HG02678 (cell line): Measurements from ENCODE around the gene RCCD1.
"Not testable (repeated sequence)": the region's sequence is repeated elsewhere in the genome, so short reads cannot be mapped to it uniquely, and the experiment has no call there.

Source experiments
- ATAC-seq: cut with Tn5 transposase; IDR thresholded peaks from one replicate; pipeline ENCODE4 v1.9.1; 2021; ENCODE audit warnings: mild to moderate bottlenecking, moderate library complexity; ENCODE audit not compliant: unreplicated experiment

Gene RCCD1

GRCh38 chr15:90954712-90955623 lies at the start of gene RCCD1:
Gene RCCD1 (plus strand): TSS chr15:90954884. CDS start chr15:90956735, 1,851 bp downstream.
- peak; percentile 91 for ATAC-seq

- no peak for ATAC-seq
Observed at GRCh38 chr15:90905306-90906180, 49.1 kb upstream of the RCCD1 start.

- no peak for ATAC-seq
Observed at GRCh38 chr15:90906181-90906849, 48.4 kb upstream of the RCCD1 start.

GRCh38 chr15:90907051-90907660 lies 47.5 kb upstream of the RCCD1 start:
- no peak for ATAC-seq

GRCh38 chr15:90907838-90908507 lies 46.7 kb upstream of the RCCD1 start:
- ATAC-seq: no peak

- ATAC-seq: not testable (repeated sequence)
Observed at GRCh38 chr15:90909449-90909848, 45.2 kb upstream of the RCCD1 start.

- ATAC-seq: no peak
Observed at GRCh38 chr15:90909976-90910375, 44.7 kb upstream of the RCCD1 start.

- ATAC-seq: no peak
Observed at GRCh38 chr15:90910441-90911301, 44.0 kb upstream of the RCCD1 start.

GRCh38 chr15:90911302-90911623 lies 43.4 kb upstream of the RCCD1 start:
- ATAC-seq: no peak

GRCh38 chr15:90911906-90912769 lies 42.5 kb upstream of the RCCD1 start:
- no peak for ATAC-seq

GRCh38 chr15:90912770-90913075 lies 42.0 kb upstream of the RCCD1 start:
- no peak for ATAC-seq

- ATAC-seq: no peak
Observed at GRCh38 chr15:90913398-90913944, 41.2 kb upstream of the RCCD1 start.

GRCh38 chr15:90914305-90915080 lies 40.2 kb upstream of the RCCD1 start:
- ATAC-seq: no peak

- ATAC-seq: no peak
Observed at GRCh38 chr15:90915216-90915807, 39.4 kb upstream of the RCCD1 start.

GRCh38 chr15:90915808-90916440 lies 38.8 kb upstream of the RCCD1 start:
- no peak for ATAC-seq

GRCh38 chr15:90916461-90916860 lies 38.2 kb upstream of the RCCD1 start:
- ATAC-seq: no peak

- ATAC-seq: no peak
Observed at GRCh38 chr15:90917569-90917968, 37.1 kb upstream of the RCCD1 start.
